ENCODE results near the gene RPP25L.

- TF ChIP-seq CTCF (IDR thresholded peaks at IDR 0.05; ENCODE audit: insufficient read depth, low read length) (no peak), REST (IDR thresholded peaks at IDR 0.05; ENCODE audit: insufficient replicate concordance, low read depth) (no peak), POLR2AphosphoS5 (IDR thresholded peaks at IDR 0.05; ENCODE audit: low read depth) (no peak), GABPA (IDR thresholded peaks at IDR 0.05; ENCODE audit: low read depth) (no peak)
These were observed 34.3 kb downstream of the RPP25L start for GRCh38 chr9:34577400-34578240.
